DOHH2 (cell line): ENCODE measurements around the gene PTGDR2.

ENCODE experiments used
- H3F3A ChIP-seq: fragments of 200-600 bp; sonication (generic), shearing (Covaris generic); 2 replicates; pipeline ENCODE4 v1.6.0; 2016; ENCODE audit warnings: antibody characterized with exemption, mild to moderate bottlenecking; ENCODE audit not compliant: control insufficient read depth, insufficient read depth
- H3K27ac ChIP-seq: fragments of 200-600 bp; sonication (generic); 2 replicates; pipeline ENCODE4 v1.5.1; 2014; ENCODE audit warnings: low read depth, mild to moderate bottlenecking, low read length, moderate library complexity
- H3K27me3 ChIP-seq: fragments of 200-600 bp; sonication (generic); 2 replicates; pipeline ENCODE4 v1.6.1; 2014; ENCODE audit warnings: mild to moderate bottlenecking, low read length, mixed read lengths; ENCODE audit not compliant: control insufficient read depth
- H3K36me3 ChIP-seq: fragments of 200-600 bp; sonication (generic); 2 replicates; pipeline ENCODE4 v1.6.1; 2014; ENCODE audit warnings: mild to moderate bottlenecking, low read length, moderate library complexity, mixed read lengths; ENCODE audit not compliant: control insufficient read depth
- H3K4me1 ChIP-seq: fragments of 200-600 bp; sonication (generic); 2 replicates; pipeline ENCODE4 v1.6.1; 2014; ENCODE audit warnings: mild to moderate bottlenecking, low read length, mixed read lengths; ENCODE audit not compliant: control insufficient read depth
- H3K4me2 ChIP-seq: fragments of 200-600 bp; sonication (generic); 2 replicates; pipeline ENCODE4 v1.6.0; 2014; ENCODE audit warnings: mild to moderate bottlenecking, low read length, moderate library complexity
- H3K4me3 ChIP-seq: fragments of 200-600 bp; sonication (generic); 2 replicates; pipeline ENCODE4 v1.5.1; 2014; ENCODE audit warnings: mild to moderate bottlenecking, low read length, mixed read lengths
- H3K79me2 ChIP-seq: fragments of 200-600 bp; sonication (generic); 2 replicates; pipeline ENCODE4 v1.6.1; 2014; ENCODE audit warnings: mild to moderate bottlenecking, low read length, mixed read lengths; ENCODE audit not compliant: control insufficient read depth
- H3K9me2 ChIP-seq: fragments of 200-600 bp; sonication (generic); replicated peaks from 2 replicates; pipeline ENCODE4 v1.6.1; 2014; ENCODE audit warnings: mild to moderate bottlenecking, low read length, mixed read lengths; ENCODE audit not compliant: control insufficient read depth
- H3K9me3 ChIP-seq: fragments of 200-600 bp; sonication (generic); 2 replicates; pipeline ENCODE4 v1.6.1; 2014; ENCODE audit warnings: antibody characterized with exemption, low read length, mixed read lengths; ENCODE audit not compliant: control insufficient read depth, insufficient read depth
- H4K20me1 ChIP-seq: fragments of 200-600 bp; sonication (generic); 2 replicates; pipeline ENCODE4 v1.6.0; 2014; ENCODE audit warnings: low read depth, mild to moderate bottlenecking, antibody characterized with exemption, low read length, moderate library complexity; ENCODE audit not compliant: control insufficient read depth, insufficient read depth
- EZH2phosphoT487 ChIP-seq: fragments of 200-600 bp; sonication (generic); IDR thresholded peaks from 2 replicates; pipeline ENCODE4 v1.6.1; 2017; ENCODE audit warnings: borderline replicate concordance, mild to moderate bottlenecking, antibody characterized with exemption, low read length, moderate library complexity, mixed read lengths
- TF ChIP-seq, protein P1 (sequence below): fragments of 200-600 bp; sonication (generic); IDR thresholded peaks from one replicate; pipeline ENCODE4 v1.5.1; 2014; ENCODE audit warnings: antibody characterized with exemption, mild to moderate bottlenecking, low read depth, low read length; ENCODE audit not compliant: poor library complexity, severe bottlenecking

PTGDR2 gene

GRCh38 chr11:60859616-60860250, 4.0 kb upstream of the PTGDR2 start:
- H3F3A ChIP-seq: no peaks in the 10 kb centered on the region
- TF ChIP-seq EZH2phosphoT487: no peak
- no peaks in the 10 kb centered on the region for H3K9me2 ChIP-seq
- peaks cover 13% of the 10 kb centered on the region for H3K4me1 ChIP-seq
- no peaks in the 10 kb centered on the region for H3K36me3 ChIP-seq
- H4K20me1 ChIP-seq: no peaks in the 10 kb centered on the region
- no peaks in the 10 kb centered on the region; the same call in 1 of the 2 replicates for H3K27me3 ChIP-seq
- H3K27ac ChIP-seq: no peak overlapping the region
- H3K79me2 ChIP-seq: no peaks in the 10 kb centered on the region
- H3K9me3 ChIP-seq: no peaks in the 10 kb centered on the region
- H3K4me2 ChIP-seq: no peak overlapping the region
- H3K4me3 ChIP-seq: no peak overlapping the region

DNA sequence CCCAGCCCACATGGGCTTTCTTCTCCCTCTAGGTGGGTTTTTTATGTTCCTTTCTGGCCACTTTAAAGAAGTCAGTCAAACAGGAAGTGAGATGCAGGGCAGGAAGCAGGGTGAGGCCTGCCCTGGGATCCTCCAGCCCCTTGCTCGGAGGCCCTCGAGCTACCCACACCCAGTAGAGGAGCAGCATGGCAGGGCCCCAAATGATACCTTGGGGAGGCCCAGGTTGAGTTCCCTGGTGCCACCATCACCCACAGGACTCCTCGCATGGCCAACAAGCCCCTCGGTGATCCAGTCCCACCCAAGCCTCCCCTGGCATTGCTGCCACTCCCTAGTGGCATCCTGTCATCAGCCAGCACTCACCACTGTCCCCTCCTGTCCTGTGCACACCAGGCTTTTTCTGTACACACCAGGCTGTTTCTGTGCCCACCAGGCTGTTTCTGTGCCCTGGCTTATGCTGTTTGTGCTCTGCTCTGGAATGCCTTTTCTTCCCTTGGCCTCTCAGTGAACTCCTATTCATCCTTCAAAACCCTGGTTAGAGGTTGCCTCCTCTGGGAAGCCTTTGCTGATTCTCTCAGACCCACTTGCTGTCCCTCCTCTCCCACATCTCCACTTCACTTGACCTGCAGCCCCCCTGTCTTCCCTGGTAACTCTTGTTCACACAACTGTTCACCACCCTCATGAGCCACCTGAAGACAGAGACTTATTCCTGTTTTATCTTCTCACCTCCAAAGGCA, 3.1 kb upstream of the PTGDR2 start:
- peaks cover 13% of the 10 kb centered on the region for H3K4me1 ChIP-seq

DNA sequence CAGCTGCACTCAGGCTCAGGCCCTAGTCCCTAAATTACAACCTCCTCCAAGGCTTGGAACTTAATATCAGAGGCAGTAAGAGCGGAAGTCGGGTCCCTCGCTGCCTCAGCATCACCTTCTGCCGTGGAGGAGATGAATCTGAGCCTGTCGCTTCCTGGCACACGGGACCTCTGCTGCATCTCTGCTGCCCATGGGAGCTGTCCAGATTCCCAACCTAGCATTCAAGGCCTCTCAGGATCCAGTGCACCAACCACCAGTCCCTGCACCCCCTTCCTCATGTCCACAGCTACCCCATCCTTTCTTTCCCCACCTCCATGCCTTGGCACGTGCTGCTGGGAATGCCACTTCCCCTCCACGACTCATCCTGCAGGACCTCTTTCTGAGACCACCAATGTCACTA, 2.5 kb upstream of the PTGDR2 start:
- Histone ChIP-seq H3K79me2 (no peaks in the 10 kb centered on the region), H3K4me1 (peaks cover 13% of the 10 kb centered on the region), H3K9me2 (no peaks in the 10 kb centered on the region), H3K27me3 (no peaks in the 10 kb centered on the region; the same call in 1 of the 2 replicates), H3K9me3 (no peaks in the 10 kb centered on the region), H3K36me3 (peaks cover 2% of the 10 kb centered on the region; the same call in 1 of the 2 replicates), H3K4me2 (peak overlapping the region; percentile 5; the same call in 1 of the 2 replicates), H4K20me1 (no peaks in the 10 kb centered on the region), H3K4me3 (0 out of 2 replicates have a peak overlapping the region, but pooled peaks have one; percentile 2), H3F3A (no peaks in the 10 kb centered on the region), H3K27ac (no peak overlapping the region)
- no peak for TF ChIP-seq EZH2phosphoT487
- TF ChIP-seq, protein P1, sequence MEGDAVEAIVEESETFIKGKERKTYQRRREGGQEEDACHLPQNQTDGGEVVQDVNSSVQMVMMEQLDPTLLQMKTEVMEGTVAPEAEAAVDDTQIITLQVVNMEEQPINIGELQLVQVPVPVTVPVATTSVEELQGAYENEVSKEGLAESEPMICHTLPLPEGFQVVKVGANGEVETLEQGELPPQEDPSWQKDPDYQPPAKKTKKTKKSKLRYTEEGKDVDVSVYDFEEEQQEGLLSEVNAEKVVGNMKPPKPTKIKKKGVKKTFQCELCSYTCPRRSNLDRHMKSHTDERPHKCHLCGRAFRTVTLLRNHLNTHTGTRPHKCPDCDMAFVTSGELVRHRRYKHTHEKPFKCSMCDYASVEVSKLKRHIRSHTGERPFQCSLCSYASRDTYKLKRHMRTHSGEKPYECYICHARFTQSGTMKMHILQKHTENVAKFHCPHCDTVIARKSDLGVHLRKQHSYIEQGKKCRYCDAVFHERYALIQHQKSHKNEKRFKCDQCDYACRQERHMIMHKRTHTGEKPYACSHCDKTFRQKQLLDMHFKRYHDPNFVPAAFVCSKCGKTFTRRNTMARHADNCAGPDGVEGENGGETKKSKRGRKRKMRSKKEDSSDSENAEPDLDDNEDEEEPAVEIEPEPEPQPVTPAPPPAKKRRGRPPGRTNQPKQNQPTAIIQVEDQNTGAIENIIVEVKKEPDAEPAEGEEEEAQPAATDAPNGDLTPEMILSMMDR: no peak

More for the DNA sequence above, 3.1 kb upstream of the PTGDR2 start:
- no peaks in the 10 kb centered on the region for H4K20me1 ChIP-seq
- H3K4me2 ChIP-seq: peak overlapping the region; percentile 5; the same call in 1 of the 2 replicates
- no peak overlapping the region for H3K27ac ChIP-seq
- no peaks in the 10 kb centered on the region for H3K79me2 ChIP-seq
- H3K9me3 ChIP-seq: no peaks in the 10 kb centered on the region
- no peaks in the 10 kb centered on the region for H3F3A ChIP-seq
- H3K4me3 ChIP-seq: no peak overlapping the region
- no peaks in the 10 kb centered on the region; the same call in 1 of the 2 replicates for H3K27me3 ChIP-seq
- no peak for TF ChIP-seq EZH2phosphoT487
- TF ChIP-seq, protein P1: no peak
- no peaks in the 10 kb centered on the region for H3K9me2 ChIP-seq
- no peaks in the 10 kb centered on the region for H3K36me3 ChIP-seq
